HG03442 (cell line): ENCODE results near the gene LFNG.

Source experiments
- ATAC-seq: cut with Tn5 transposase; IDR thresholded peaks from one replicate; pipeline ENCODE4 v1.9.1; 2021; ENCODE audit warnings: mild to moderate bottlenecking, moderate library complexity; ENCODE audit not compliant: unreplicated experiment

Gene LFNG

DNA sequence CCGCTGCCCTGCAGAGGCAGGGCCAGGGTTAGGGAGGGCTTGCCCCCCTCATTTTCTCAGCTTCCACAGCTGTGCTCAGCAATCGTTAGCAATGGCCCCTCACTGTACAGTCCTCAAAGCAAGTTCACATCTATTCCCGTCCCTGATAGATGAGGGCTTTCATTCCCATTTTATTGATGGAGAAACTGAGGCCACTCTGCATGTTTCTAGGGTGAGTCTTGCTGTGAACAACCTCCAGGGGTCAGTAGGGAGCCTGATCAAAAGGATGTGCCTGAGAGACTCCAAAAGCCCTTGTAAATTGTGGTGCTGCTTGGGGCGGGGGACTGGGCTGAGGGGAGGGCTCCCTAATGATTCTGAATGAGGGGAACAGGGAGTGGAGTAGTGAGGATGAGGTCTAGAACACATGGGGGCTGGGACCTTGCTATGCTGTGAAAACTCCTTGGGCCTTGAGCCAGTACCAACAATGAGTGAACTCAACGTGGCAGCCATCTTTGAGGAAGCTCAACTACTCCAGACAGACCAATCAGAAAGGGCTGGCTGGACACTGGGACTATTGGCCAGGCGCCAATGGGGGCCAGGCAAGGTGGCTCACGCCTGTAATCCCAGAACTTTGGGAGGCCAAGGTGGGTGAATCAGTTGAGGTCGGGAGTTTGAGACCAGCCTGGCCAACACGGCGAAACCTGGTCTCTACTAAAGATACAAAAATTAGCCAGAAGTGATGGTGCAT, 36.7 kb upstream of the LFNG start:
- ATAC-seq: no peak

DNA sequence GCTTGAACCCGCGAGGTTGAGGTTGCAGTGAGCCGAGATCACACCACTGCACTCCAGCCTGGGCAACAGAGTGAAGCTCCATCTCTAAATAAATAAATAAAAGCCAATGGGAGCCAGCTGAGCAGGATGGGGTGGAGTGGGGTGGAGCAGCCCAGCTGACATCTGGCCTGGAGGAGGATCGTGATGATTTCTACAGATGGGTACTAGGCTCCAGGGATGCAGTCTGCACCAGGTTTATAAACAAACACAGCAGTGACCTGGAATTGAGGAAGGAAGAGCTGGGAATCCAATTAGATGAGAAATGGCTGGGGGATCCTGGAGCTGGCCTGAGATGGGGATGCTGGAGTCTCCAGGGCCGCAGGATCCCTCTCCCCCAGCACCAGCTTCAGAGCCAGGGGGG, 36.1 kb upstream of the LFNG start:
- ATAC-seq: no peak

DNA sequence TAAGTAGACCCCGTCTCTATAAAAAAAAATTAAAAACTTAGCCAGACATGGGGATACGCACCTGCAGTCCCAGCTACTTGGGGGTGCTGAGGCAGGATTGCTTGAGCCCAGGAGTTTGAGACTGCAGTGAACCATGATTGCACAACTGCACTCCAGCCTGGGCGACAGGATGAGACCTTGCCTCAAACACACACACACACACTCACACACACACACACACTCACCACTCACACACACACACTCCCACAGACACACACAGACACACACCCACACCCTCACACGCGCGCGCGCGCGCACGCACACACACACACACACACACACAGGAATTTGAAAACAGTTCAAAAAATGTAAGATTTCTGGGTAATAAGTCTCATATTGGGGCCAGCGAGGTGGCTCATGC, 34.7 kb upstream of the LFNG start:
- no peak for ATAC-seq

DNA sequence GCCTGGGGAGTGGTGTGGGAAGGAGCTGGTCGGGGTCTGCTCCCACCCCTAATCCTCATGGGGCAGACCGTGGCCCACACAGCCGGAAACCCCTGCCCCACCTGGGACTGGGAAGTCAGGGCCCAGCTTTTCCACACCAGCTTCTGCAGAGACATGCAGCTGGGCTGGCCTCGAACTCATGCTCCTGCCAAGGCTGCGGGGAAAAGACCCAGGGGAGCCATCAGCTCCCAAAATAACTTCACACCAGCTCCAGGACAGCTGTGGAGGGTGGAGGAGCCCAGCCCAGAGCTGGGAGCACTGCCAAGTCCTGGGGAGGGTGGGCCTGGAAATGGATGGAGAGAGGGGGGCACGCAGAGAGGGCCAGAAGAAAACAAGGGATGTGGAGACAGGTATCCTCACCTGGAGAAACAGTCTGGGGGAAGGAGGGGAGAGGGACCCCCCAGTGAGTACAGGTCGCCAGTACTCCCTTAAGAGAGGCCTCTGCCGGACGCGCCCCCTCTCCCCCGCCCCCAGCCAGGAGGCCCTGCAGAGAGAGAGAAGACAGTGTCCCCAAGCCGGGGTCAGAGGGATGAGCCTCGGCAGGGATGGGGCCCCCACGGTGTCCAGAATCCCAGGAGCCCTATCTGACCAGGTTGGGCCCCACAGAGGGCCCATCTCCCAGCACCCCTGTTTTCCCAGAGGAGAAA, 31.8 kb upstream of the LFNG start:
- no peak for ATAC-seq

DNA sequence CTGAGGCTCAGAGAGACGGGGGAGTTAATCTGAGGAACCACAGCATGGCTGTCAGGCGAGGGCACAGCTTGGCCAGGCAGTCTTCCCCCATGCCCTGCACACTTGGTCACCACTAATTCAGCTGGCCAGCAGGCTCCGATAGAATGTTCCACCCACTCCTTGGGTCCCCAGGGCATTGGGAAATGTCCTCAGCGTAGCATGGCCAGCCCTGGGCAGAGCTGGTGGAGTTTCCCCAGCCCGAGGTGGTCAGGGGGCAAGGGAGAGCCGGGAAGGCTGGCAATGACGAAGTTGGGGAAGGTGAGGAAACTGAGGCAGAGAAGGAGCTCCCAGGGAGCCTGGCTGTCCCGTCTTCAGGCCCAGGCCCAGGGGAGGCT, 31.3 kb upstream of the LFNG start:
- ATAC-seq: no peak

DNA sequence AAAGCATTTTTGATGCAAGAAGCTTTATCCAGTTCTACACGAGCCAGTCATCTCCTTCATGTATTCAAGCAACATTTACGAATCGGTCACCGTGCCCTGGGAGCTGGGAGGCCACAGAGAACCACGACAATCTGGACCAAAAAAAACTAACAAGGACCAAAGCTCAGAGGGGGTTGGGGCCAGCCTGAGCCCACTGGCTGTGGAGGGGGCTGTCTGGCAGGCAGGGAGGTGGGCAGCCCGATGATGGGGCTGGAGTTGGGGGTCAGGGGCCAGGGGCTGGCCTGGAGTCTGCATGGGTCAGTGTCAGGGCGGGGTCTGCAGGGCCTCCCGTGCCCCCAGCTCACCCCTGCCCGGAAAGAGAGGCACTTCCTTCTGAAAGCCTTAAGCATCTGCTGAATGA, 30.9 kb upstream of the LFNG start:
- no peak for ATAC-seq

DNA sequence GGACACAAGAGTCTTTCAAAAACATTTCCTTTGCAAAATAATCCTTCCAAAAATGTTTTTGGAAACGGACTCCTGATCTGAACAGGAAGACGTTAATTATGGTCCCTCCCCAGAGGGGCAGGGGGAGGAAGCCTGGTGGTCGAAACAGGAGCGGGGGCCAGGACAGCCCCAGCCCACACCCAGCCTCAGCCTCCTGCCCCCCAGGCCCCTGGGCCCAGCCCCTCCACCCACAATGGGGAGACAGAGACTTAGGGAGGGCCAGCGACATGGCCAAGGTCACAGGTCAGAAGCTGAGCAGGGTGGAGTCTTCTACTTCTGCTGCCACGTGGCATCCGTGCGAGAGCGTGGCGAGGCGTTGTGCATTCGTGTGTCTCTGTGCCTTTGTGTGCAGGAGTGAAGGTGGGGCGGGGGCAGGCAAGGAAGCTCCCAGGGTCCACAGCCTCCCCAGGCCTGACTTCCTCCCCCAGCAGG, 29.4 kb upstream of the LFNG start:
- no peak for ATAC-seq

DNA sequence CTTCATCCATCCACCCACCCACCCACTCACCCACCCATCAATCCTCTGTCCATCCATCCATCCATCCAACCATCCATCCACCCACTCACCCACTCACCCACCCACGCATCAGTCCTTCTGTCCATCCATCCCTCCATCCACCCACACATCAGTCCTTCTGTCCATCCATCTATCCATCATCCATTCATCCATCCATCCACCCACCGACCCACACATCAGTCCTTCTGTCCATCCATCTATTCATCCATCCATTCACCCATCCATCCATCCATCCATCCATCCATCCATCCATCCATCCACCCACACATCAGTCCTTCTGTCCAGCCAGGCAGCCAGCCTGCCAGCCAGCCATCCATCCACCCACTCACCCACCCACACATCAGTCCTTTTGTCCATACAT, 27.5 kb upstream of the LFNG start:
- no peak for ATAC-seq

DNA sequence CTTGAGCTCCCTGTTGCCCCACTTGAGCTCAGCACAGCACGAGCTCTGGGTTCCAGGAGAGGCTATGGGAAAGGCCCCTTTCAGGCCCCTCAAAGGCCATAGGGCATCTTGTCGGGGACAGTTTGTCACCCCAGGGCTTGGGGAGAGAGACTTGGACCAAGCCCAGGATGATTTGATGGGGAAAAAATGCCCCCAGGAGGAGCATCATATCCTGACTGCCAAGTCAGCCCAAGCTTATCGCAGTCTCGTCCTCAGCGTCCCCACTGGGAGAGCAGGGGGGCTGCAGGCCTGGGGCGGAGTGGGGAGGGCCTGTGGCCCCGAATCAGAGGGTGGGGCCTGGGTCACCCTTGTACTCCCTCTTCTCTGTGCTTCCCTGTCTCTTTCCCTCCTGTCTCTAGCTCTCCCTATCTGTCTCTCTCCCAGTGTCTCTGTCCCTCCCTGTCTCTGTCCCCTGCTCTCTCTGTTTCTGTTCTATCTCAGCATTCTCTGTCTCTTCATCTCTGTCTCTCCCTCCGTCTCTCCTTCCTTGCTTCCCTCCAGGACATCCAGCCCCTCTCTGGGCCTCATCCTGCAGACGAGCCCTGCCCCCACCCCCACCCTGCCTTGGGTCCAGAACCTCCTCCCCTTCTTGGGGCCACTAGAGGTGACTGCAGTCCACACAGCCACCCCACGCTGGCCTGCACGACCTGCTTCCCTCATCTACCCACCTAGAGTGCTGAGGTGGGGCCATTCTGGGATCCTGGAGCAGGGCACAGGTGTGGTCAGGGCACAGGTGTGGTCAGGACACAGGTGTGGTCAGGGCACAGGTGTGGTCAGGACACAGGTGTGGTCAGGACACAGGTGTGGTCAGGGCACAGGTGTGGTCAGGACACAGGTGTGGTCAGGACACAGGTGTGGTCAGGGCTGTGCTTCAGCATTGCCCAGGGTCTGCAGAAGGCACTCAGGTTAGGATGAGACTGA, 26.1 kb upstream of the LFNG start:
- ATAC-seq: no peak

DNA sequence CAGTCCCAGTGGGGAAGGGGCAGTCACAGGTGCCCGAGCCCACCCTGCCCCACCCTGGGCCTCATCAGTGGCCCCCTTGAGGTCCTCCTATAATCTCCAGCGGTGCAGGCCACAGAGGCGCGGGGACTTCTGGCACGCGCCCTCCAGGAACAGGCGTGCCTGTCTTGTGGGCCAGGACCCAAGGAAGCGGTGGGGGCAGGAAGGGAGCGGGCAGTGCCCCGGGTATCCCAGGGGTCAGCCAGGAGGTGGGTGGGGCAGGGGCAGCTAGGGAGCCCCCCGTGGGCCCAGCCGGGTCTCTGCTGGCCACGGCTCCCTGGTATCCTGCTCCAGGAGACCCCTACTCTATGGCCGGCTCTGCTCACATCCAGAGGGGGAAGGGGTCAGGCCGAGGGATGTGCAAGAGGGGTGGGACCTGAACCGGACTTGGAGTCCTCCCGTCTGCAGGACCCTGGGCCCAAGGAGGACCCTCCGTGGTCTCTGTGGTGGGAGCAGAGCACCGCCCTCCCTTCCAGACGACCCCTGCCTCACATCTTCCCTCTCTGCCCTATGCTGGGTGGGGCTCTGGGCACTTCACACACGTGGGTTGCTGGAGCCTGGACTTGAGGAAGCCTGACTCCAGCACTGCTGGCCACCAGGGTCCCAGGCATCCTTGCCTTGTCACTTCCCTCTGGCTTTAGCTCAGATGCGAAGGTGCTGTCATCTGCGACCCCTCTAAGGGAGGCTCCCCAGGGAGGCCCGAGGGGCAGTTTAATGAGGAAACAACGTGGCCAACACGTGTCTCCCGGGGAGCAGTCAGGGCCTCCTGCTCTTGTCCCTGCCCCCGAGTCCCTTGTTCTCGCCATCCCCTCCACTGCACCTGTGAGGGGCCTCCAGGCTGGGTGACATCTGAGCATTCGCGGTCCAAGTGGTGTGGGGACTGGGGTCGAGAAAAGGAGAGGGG, 25.1 kb upstream of the LFNG start:
- no peak for ATAC-seq

DNA sequence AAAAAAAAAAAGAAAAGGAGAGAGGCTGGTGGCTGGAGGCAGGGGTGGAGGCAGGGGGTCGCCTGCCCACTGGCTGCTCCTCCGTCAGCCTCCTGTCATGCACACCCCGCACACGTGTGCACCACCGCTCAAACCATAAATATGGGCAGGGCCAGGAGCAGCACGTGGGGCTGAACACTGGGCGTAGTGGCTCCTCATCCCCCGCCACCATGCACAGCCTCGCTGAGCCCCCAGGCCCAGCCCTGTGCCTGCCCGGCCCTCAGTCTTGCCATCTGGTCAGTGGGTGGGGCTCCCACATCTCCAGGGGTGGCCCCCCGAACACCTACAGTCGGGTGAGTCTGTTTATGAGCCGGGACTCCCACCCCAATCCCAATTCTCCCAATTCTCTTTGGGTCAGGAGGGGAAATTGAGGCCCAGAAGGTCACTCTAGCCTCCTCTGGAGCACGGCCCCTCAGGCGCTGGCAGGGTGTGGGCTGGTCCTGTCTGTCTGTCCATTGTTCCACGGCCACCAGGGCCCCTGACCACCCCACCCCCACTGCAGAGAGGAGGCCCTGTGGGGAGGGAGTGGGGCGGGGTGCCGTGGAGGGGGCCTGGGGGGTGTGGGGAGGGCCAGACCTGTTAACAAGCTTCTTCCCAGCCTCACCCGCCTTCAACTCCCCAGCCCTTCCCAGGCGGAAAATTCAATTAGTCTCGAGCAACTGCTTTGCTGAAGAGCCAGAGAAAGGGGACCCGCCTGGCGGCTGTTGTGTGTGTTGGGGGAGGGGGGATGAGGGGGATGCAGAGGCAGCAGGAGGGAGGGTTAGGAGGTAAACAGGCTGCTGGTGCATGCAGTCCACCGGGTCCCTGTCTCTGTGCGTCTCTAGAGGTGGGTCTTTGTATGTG, 23.9 kb upstream of the LFNG start:
- ATAC-seq: no peak

DNA sequence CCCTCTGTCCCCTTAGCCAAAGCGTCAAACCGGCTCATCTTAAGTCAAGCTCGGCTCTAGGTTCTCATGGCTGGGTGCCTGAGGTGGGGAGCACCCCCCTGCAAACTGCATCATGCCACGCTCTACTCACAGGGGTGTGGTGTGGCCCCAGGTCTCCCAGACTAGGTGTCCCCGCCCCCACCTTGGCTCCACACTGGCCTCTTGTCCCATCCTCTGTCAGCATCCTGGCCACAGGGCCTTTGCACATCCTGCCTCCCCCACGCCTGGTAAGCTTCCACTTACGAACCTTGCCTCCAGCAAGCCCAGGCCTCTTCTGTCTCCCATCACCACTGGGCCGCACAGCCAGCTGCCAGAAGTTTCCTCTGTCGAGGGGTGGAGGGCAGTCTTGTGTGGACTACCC, 23.2 kb upstream of the LFNG start:
- ATAC-seq: no peak

DNA sequence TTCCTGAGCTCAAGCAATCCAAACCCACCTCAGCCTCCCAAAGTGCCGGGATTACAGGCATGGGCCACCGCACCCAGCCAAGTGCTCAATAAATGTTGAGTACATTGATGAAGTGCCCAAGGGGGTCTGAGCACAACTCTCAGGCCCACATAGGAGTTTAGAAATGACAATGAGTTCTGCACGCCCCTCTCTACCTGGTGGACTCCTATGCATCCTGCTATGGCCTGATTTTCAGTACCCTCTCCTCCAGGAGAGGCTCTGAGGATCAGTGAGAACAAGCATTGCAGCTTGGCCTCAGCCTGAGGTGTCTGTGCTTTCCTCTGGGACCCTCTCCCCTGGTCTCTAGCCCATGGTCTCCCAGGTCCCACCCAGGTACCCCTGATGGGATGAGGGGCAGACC, 22.5 kb upstream of the LFNG start:
- no peak for ATAC-seq

DNA sequence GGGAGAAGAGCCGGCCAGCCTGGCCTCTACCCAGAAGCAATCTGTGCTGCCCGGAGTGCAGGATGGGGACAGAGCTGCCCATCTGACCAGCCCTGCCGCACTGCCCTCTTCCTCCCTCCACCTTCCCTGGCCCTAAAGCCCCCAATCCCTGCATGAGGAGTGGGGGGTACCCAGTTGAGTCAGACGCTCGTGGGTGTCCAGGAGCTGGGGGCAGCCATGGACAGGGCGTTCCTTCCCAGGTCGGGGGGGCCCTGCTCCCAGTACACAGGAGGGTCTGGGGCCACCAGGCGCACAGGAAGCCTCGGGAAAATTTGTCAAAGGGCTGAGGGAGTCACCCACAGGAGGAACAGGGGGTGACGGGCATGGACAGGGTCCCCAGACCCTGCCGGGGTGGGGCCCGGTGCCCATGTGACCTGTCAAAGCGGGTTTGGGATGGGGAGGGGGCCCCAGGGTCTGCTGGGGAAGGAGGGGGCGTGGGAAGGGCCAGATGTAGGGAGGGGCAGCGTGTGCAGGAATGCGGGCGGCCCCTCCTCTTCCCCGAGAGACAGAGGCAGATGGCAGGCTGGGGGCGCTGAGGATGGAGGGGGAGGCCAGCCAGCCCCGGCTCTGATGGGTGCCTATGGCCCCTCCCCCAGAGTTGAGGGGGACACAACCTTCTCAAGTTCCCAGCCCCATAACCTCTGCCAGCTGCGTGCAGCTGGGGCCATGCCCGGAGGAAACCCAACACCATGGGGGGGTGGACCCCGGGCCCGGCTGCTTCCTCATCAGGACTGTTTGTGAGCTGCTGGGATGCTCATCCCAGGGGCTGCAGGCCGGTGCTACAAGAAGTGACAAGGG, 21.9 kb upstream of the LFNG start:
- no peak for ATAC-seq

DNA sequence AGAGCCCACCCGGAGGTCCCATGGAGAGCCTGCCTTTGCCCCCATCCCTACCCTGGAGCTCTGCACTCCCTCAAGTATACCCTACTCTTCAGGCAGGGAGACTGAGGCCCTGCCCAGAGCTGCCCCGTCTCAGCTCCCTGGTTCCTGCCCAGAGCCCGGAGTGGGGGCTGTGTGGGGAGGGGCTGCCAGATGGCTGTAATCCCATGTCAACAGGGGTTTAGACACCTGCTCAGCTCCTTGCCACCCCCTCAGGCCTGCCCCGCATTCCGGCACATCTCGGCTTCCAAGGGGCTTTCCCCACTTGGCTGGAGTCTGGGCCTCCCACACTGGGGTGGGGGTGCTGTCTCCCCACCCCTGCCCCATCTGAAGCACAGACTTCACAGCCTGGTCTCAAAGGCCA, 20.9 kb upstream of the LFNG start:
- ATAC-seq: no peak

DNA sequence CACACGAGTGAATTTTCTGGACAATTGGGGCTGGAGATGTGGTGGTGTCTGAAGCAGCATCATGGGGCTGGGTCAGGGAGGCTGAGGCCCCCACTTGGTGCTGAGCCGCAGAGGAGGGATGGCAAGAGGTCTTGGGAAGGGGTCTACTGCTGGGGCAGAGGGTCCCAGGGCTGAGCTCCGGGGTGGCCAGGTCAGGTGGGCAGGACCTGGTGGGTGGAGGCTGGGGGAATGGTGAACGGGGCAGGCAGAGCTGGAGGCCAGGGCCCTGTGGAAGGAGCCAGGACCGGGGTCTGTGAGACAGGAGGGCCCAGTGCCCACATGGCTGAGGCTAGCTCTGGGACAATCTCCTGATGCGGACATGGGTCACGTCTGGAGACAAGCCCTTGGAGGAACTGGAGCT, 20.4 kb upstream of the LFNG start:
- no peak for ATAC-seq

DNA sequence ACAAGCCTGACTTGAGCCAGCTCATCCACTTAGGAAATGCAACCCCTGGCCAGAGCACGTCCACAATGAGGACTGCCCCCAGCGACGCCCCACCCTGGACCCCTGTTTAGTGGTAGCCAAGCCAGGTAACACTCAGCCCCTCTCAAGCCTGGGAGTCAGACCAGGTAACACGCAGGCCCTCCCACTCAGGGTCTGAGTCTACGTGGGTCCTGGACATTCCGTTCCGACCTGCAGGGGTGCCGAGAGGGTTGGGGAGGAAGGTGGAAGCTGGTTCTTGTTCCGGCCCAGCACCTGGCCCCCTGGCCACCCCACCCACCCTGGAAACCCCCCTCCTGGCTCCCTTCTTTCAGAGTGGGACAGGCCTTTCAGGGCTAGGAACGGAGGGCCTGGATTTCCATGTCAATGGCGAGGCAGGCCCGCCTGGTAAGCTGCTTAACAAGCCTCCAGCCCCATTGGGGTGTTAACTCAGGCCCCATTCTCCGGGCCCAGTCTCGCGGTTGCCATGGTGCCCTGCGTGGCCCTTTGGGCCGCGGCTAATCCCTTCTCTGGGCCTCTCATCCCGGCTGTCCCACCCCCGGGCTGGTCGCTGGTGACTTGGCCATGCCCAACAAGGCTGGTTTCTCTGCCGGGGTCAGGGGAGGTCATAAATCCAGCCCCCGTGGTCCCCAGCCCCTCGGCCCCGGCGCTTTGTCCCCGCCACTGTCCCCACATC, 19.7 kb upstream of the LFNG start:
- ATAC-seq: no peak

DNA sequence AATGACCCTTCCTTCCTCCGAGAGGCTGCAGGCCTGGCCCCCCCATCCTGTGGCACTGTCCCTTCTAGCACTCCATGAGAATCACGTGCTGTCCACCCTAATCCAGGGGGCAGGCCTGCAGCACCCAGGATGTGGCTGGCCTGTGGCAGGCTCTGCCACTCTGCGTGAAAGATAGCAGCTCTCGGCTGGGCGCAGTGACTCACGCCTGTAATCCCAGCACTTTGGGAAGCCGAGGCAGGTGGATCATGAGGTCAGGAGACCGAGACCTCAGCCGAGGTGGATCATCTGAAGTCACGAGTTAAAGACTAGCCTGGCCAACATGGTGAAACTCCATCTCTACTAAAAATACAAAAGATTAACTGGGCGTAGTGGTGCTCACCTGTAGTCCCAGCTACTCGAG, 18.9 kb upstream of the LFNG start:
- no peak for ATAC-seq
